Liver (tissue), 9 donors: ENCODE results near the gene LRPPRC. TPM values are rescaled to one million over a fixed set of nuclear protein-coding genes. Genes with fewer than 3 reads are reported as not detected.

Source experiments
- DNase-seq: peaks from one replicate; pipeline ENCODE4 v3.0.0-alpha.2; 2017; ENCODE audit warnings: low spot score
- H3K27ac ChIP-seq, 2 donors: one replicate each; pipeline ENCODE4 v1.7.0; 2013; ENCODE audit warnings: inconsistent platforms in 2 of 2, low read length in 2 of 2, control low read depth in 1 of 2, low read depth in 1 of 2, mild to moderate bottlenecking in 1 of 2
- H3K27me3 ChIP-seq, 4 donors: one replicate each; pipeline versions ENCODE4 v1.6.1 to v1.7.0; 2013; ENCODE audit warnings: low read length in 3 of 4, inconsistent platforms in 1 of 4, mild to moderate bottlenecking in 1 of 4, moderate library complexity in 1 of 4; ENCODE audit not compliant: control insufficient read depth in 4 of 4, insufficient read depth in 4 of 4
- H3K36me3 ChIP-seq, 4 donors: one replicate each; pipeline versions ENCODE4 v1.6.1 to v1.7.0; 2013; ENCODE audit warnings: low read length in 3 of 4, mild to moderate bottlenecking in 3 of 4, low read depth in 1 of 4, moderate library complexity in 1 of 4; ENCODE audit not compliant: control insufficient read depth in 4 of 4, insufficient read depth in 3 of 4
- H3K4me1 ChIP-seq, 4 donors: one replicate each; pipeline versions ENCODE4 v1.6.1 to v1.7.0; 2013; ENCODE audit warnings: low read length in 3 of 4, mild to moderate bottlenecking in 3 of 4, moderate library complexity in 1 of 4; ENCODE audit not compliant: control insufficient read depth in 4 of 4, insufficient read depth in 4 of 4
- H3K4me3 ChIP-seq, 3 donors: one replicate each; pipeline versions ENCODE4 v1.6.1 to v1.7.0; 2013; ENCODE audit warnings: low read length in 3 of 3, control low read depth in 1 of 3, low read depth in 1 of 3, mild to moderate bottlenecking in 1 of 3
- H3K9ac ChIP-seq, 2 donors: one replicate each; pipeline ENCODE4 v1.7.0; 2013; ENCODE audit warnings: low read length in 2 of 2, mild to moderate bottlenecking in 2 of 2, moderate library complexity in 2 of 2, control low read depth in 1 of 2, low read depth in 1 of 2
- H3K9me3 ChIP-seq, 4 donors: one replicate each; pipeline versions ENCODE4 v1.6.1 to v1.7.0; 2013; ENCODE audit warnings: low read length in 3 of 4; ENCODE audit not compliant: control insufficient read depth in 4 of 4
- EGR1 ChIP-seq, 2 donors: IDR thresholded peaks; 2 replicates each; pipeline ENCODE4 v1.6.1; 2016 to 2018; ENCODE audit warnings: antibody characterized with exemption in 2 of 2, low read depth in 2 of 2
- FOXA1 ChIP-seq: IDR thresholded peaks from 2 replicates; pipeline ENCODE4 v1.6.1; 2016; ENCODE audit warnings: antibody characterized with exemption
- GABPA ChIP-seq, 2 donors: IDR thresholded peaks in 1 of 2; conservative IDR thresholded peaks in 1 of 2; 2 replicates each; pipeline ENCODE4 v1.6.1; 2016; ENCODE audit warnings: antibody characterized with exemption in 2 of 2, mild to moderate bottlenecking in 1 of 2, moderate library complexity in 1 of 2
- JUND ChIP-seq, 2 donors: IDR thresholded peaks; 2 replicates each; pipeline ENCODE4 v1.6.1; 2016; ENCODE audit warnings: antibody characterized with exemption in 2 of 2
- NR2F2 ChIP-seq: IDR thresholded peaks from 2 replicates; pipeline ENCODE4 v1.6.1; 2016; ENCODE audit warnings: antibody characterized with exemption
- RAD21 ChIP-seq, 2 donors: IDR thresholded peaks; 2 replicates each; pipeline ENCODE4 v1.6.1; 2016; ENCODE audit warnings: antibody characterized with exemption in 2 of 2, mild to moderate bottlenecking in 2 of 2
- REST ChIP-seq: IDR thresholded peaks from 2 replicates; pipeline ENCODE4 v1.6.1; 2016; ENCODE audit warnings: antibody characterized with exemption, mild to moderate bottlenecking
- RXRA ChIP-seq, 2 donors: IDR thresholded peaks; 2 replicates each; pipeline ENCODE4 v1.6.1; 2017 to 2018; ENCODE audit warnings: antibody characterized with exemption in 2 of 2, mild to moderate bottlenecking in 1 of 2
- TAF1 ChIP-seq: conservative IDR thresholded peaks from 2 replicates; pipeline ENCODE4 v1.6.1; 2016; ENCODE audit warnings: antibody characterized with exemption, mild to moderate bottlenecking
- whole genome bisulfite sequencing: extraction: QIAGEN DNeasy Blood & Tissue Kit; methylation state at CpG from one replicate; pipeline ENCODE4 v1.1.7; 2013; 5-methylcytosine and 5-hydroxymethylcytosine counted together
- polyA plus RNA-seq, 2 donors: library from polyadenylated mRNA; stranded (reverse) in 1 of 2; unstranded in 1 of 2; fragments of 200-250 nt in 1 of 2; fragments of >200 nt in 1 of 2; fragmentation: Nextera tagmentation in 1 of 2; extraction: Ambion mirVana in 1 of 2; gene quantifications; one replicate each; pipeline versions ENCODE4 v1.2.1 to v1.2.3, GENCODE V29; 2013 to 2015
- total RNA-seq, 2 donors: library from RNA; depleted of rRNA; stranded (reverse); fragments of >200 nt; gene quantifications; one replicate each; pipeline ENCODE4 v1.2.3, GENCODE V29; 2014
- TF ChIP-seq, protein P1 (sequence below): fragments of 150-350 bp; IDR thresholded peaks from 2 replicates; pipeline ENCODE4 v1.5.1; 2017; ENCODE audit warnings: improper control_type of control experiment, low read depth, low read length; ENCODE audit not compliant: missing input control
- TF ChIP-seq, protein P2 (sequence below): IDR thresholded peaks from 2 replicates; pipeline ENCODE4 v1.6.1; 2016; ENCODE audit warnings: antibody characterized with exemption
- donor health status: healthy.
- donor health status: healthy.
- donor health status: healthy.
- donor health status: healthy.
- donor health status: healthy.

LRPPRC gene
- total and polyA plus RNA-seq, 4 donors: 24.5 to 62.3 (median 34.4) TPM

GRCh38 chr2:43946685-43947084 lies 49.1 kb downstream of the LRPPRC start:
- H3K4me1 ChIP-seq: no peaks in the 10 kb centered on the region
- H3K4me3 ChIP-seq: no peak overlapping the region
- 97% methylated on average over 4 of the region's 4 CpGs for WGBS
- peaks cover 7 to 59% (median 47%) of the 10 kb centered on the region in 4 donors for H3K36me3 ChIP-seq
- TF ChIP-seq RXRA (IDR thresholded peaks at IDR 0.05) (no peak), EGR1 (IDR thresholded peaks at IDR 0.05; ENCODE audit: low read depth in 2 of 2) (no peak), FOXA1 (no peak), TAF1 (no peak), GABPA (IDR thresholded peaks at IDR 0.05 in 1 of 2, conservative IDR thresholded peaks at IDR 0.05 in 1 of 2) (no peak), JUND (IDR thresholded peaks at IDR 0.05) (no peak), NR2F2 (no peak)
- TF ChIP-seq, protein P1, sequence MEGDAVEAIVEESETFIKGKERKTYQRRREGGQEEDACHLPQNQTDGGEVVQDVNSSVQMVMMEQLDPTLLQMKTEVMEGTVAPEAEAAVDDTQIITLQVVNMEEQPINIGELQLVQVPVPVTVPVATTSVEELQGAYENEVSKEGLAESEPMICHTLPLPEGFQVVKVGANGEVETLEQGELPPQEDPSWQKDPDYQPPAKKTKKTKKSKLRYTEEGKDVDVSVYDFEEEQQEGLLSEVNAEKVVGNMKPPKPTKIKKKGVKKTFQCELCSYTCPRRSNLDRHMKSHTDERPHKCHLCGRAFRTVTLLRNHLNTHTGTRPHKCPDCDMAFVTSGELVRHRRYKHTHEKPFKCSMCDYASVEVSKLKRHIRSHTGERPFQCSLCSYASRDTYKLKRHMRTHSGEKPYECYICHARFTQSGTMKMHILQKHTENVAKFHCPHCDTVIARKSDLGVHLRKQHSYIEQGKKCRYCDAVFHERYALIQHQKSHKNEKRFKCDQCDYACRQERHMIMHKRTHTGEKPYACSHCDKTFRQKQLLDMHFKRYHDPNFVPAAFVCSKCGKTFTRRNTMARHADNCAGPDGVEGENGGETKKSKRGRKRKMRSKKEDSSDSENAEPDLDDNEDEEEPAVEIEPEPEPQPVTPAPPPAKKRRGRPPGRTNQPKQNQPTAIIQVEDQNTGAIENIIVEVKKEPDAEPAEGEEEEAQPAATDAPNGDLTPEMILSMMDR: no peak
- TF ChIP-seq, protein P2, sequence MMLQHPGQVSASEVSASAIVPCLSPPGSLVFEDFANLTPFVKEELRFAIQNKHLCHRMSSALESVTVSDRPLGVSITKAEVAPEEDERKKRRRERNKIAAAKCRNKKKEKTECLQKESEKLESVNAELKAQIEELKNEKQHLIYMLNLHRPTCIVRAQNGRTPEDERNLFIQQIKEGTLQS: no peak
- H3K9ac ChIP-seq: no peak overlapping the region
- DNase-seq: no peak
- no peaks in the 10 kb centered on the region for H3K27me3 ChIP-seq
- H3K9me3 ChIP-seq: no peaks in the 10 kb centered on the region
- H3K27ac ChIP-seq: no peak overlapping the region

- WGBS: 94% methylated on average over 3 of the region's 3 CpGs
- peaks cover 7 to 56% (median 48%) of the 10 kb centered on the region in 4 donors for H3K36me3 ChIP-seq
These were observed 50.4 kb downstream of the LRPPRC start for GRCh38 chr2:43945439-43945838.

More at GRCh38 chr2:43945439-43945838, 50.4 kb downstream of the LRPPRC start:
- no peaks in the 10 kb centered on the region for H3K4me1 ChIP-seq
- H3K27ac ChIP-seq: no peak overlapping the region
- DNase-seq: no peak
- H3K27me3 ChIP-seq: no peaks in the 10 kb centered on the region
- no peak for TF ChIP-seq JUND (IDR thresholded peaks at IDR 0.05)
- no peak for TF ChIP-seq FOXA1
- TF ChIP-seq, protein P1: no peak
- no peak for TF ChIP-seq RXRA (IDR thresholded peaks at IDR 0.05)
- no peak for TF ChIP-seq TAF1
- TF ChIP-seq EGR1 (IDR thresholded peaks at IDR 0.05; ENCODE audit: low read depth in 2 of 2): no peak
- TF ChIP-seq RAD21 (IDR thresholded peaks at IDR 0.05): no peak
- no peak for TF ChIP-seq NR2F2
- no peak for TF ChIP-seq REST
- no peak overlapping the region for H3K4me3 ChIP-seq
- H3K9ac ChIP-seq: no peak overlapping the region
- no peaks in the 10 kb centered on the region for H3K9me3 ChIP-seq
